ENCODE results near the gene UBP1.

The UBP1 gene

GRCh38 chr3:33392144-33392543 is 48.1 kb downstream of the UBP1 start:
- no peaks in the 10 kb centered on the region for H3K9me3 ChIP-seq
- DNase-seq (ENCODE audit: low spot score in 2 of 2) = no peak
- H3K27me3 ChIP-seq (ENCODE audit: low read depth) = no peaks in the 10 kb centered on the region
- H3K4me3 ChIP-seq = no peak overlapping the region
- H3K36me3 ChIP-seq (replicated peaks) = peaks cover 79% of the 10 kb centered on the region
- in situ Hi-C loops (cut with MboI; ENCODE audit: low sequenced_read_pairs) = no loop called here
- peaks cover 11% of the 10 kb centered on the region for H3K4me1 ChIP-seq

GRCh38 chr3:33391255-33391995 is 48.8 kb downstream of the UBP1 start:
- Histone ChIP-seq H3K9me3 (no peaks in the 10 kb centered on the region), H3K4me3 (no peak overlapping the region), H3K4me1 (peaks cover 11% of the 10 kb centered on the region), H3K36me3 (replicated peaks) (peaks cover 79% of the 10 kb centered on the region), H3K27me3 (ENCODE audit: low read depth) (no peaks in the 10 kb centered on the region)
- in situ Hi-C loops (cut with MboI; ENCODE audit: low sequenced_read_pairs) = no loop called here
- DNase-seq (ENCODE audit: low spot score in 2 of 2) = no peak

DNA sequence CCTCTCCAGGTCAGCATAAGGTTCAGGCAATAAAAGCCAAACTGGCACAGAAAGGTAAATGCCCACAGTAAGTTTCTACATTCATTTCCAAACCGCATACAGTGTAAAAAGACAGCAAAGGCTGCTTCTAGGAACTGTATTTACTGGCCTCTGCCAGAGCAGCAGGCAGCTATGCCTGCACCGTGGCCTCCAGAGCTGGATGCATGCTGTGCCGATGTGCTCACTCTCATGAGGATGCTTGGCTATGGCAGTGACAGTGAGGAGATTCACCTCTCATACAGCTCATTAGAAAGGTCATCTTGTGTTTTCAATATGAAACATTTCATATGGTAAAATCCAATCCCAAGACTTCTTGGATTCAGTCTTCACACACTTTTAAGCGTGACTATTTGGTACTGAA is 50.3 kb downstream of the UBP1 start:
- in situ Hi-C loops (cut with MboI; ENCODE audit: low sequenced_read_pairs) = no loop called here
- Histone ChIP-seq H3K4me1 (peaks cover 11% of the 10 kb centered on the region), H3K4me3 (no peak overlapping the region), H3K9me3 (no peaks in the 10 kb centered on the region), H3K36me3 (replicated peaks) (peaks cover 84% of the 10 kb centered on the region), H3K27me3 (ENCODE audit: low read depth) (no peaks in the 10 kb centered on the region)
- no peak for DNase-seq (ENCODE audit: low spot score in 2 of 2)

GRCh38 chr3:33388374-33389100 is 51.7 kb downstream of the UBP1 start:
- peaks cover 87% of the 10 kb centered on the region for H3K36me3 ChIP-seq (replicated peaks)
- in situ Hi-C loops (cut with MboI; ENCODE audit: low sequenced_read_pairs) = no loop called here
- DNase-seq (ENCODE audit: low spot score in 2 of 2) = no peak
- H3K4me3 ChIP-seq = no peak overlapping the region
- peaks cover 11% of the 10 kb centered on the region for H3K4me1 ChIP-seq
- no peaks in the 10 kb centered on the region for H3K9me3 ChIP-seq
- H3K27me3 ChIP-seq (ENCODE audit: low read depth) = no peaks in the 10 kb centered on the region

- peaks cover 11% of the 10 kb centered on the region for H3K4me1 ChIP-seq
- H3K36me3 ChIP-seq (replicated peaks) = peaks cover 75% of the 10 kb centered on the region
- H3K4me3 ChIP-seq = no peak overlapping the region
- H3K9me3 ChIP-seq = no peaks in the 10 kb centered on the region
- DNase-seq (ENCODE audit: low spot score in 2 of 2) = no peak
- no peaks in the 10 kb centered on the region for H3K27me3 ChIP-seq (ENCODE audit: low read depth)
- in situ Hi-C loops (cut with MboI; ENCODE audit: low sequenced_read_pairs) = no loop called here
These were observed 53.6 kb downstream of the UBP1 start for GRCh38 chr3:33386631-33387030.

- Histone ChIP-seq H3K36me3 (replicated peaks) (peaks cover 65% of the 10 kb centered on the region), H3K9me3 (no peaks in the 10 kb centered on the region), H3K4me1 (peaks cover 11% of the 10 kb centered on the region), H3K27me3 (ENCODE audit: low read depth) (no peaks in the 10 kb centered on the region), H3K4me3 (no peak overlapping the region)
- no peak for DNase-seq (ENCODE audit: low spot score in 2 of 2)
- in situ Hi-C loops (cut with MboI; ENCODE audit: low sequenced_read_pairs) = no loop called here
These were observed 54.8 kb downstream of the UBP1 start for GRCh38 chr3:33385423-33385822.

DNA sequence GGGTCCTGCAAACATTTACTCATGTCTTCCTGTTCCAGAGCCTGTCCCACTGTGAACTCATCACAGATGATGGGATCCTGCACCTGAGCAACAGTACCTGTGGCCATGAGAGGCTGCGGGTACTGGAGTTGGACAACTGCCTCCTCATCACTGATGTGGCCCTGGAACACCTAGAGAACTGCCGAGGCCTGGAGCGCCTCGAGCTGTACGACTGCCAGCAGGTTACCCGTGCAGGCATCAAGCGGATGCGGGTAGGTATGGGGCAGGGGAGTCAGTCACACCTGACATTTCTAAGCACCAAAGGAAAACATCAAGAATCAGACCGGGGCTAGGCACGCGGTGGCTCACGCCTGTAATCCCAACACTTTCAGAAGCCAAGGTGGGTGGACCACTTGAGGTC is 56.3 kb downstream of the UBP1 start:
- no peak for DNase-seq (ENCODE audit: low spot score in 2 of 2)
- no peaks in the 10 kb centered on the region for H3K27me3 ChIP-seq (ENCODE audit: low read depth)
- H3K36me3 ChIP-seq (replicated peaks) = peaks cover 53% of the 10 kb centered on the region
- in situ Hi-C loops (cut with MboI; ENCODE audit: low sequenced_read_pairs) = no loop called here
- no peaks in the 10 kb centered on the region for H3K9me3 ChIP-seq
- peaks cover 9% of the 10 kb centered on the region for H3K4me1 ChIP-seq
- H3K4me3 ChIP-seq = no peak overlapping the region

GRCh38 chr3:33380653-33381052 is 59.6 kb downstream of the UBP1 start:
- Histone ChIP-seq H3K9me3 (no peaks in the 10 kb centered on the region), H3K36me3 (replicated peaks) (peaks cover 32% of the 10 kb centered on the region), H3K4me1 (no peaks in the 10 kb centered on the region; the same call in 1 of the 2 replicates), H3K4me3 (no peak overlapping the region), H3K27me3 (ENCODE audit: low read depth) (no peaks in the 10 kb centered on the region)
- in situ Hi-C loops (cut with MboI; ENCODE audit: low sequenced_read_pairs) = no loop called here
- no peak for DNase-seq (ENCODE audit: low spot score in 2 of 2)

GRCh38 chr3:33377931-33378330 is 62.3 kb downstream of the UBP1 start:
- Histone ChIP-seq H3K9me3 (no peaks in the 10 kb centered on the region), H3K4me1 (no peaks in the 10 kb centered on the region), H3K36me3 (replicated peaks) (peaks cover 27% of the 10 kb centered on the region), H3K4me3 (no peak overlapping the region), H3K27me3 (ENCODE audit: low read depth) (no peaks in the 10 kb centered on the region)
- in situ Hi-C loops (cut with MboI; ENCODE audit: low sequenced_read_pairs) = no loop called here
- DNase-seq (ENCODE audit: low spot score in 2 of 2) = no peak

GRCh38 chr3:33377489-33377888 is 62.7 kb downstream of the UBP1 start:
- DNase-seq (ENCODE audit: low spot score in 2 of 2) = no peak
- H3K9me3 ChIP-seq = no peaks in the 10 kb centered on the region
- in situ Hi-C loops (cut with MboI; ENCODE audit: low sequenced_read_pairs) = no loop called here
- H3K4me1 ChIP-seq = peaks cover 3% of the 10 kb centered on the region; the same call in 1 of the 2 replicates
- no peaks in the 10 kb centered on the region for H3K27me3 ChIP-seq (ENCODE audit: low read depth)
- H3K36me3 ChIP-seq (replicated peaks) = peaks cover 28% of the 10 kb centered on the region
- no peak overlapping the region for H3K4me3 ChIP-seq

GRCh38 chr3:33373082-33373437 is 67.1 kb downstream of the UBP1 start:
- in situ Hi-C loops (cut with MboI; ENCODE audit: low sequenced_read_pairs) = loop anchor here (5.0 to 25.0 kb wide), 2 partner anchors 241 to 411 kb away; partner anchors contain the start of gene CCR4
- H3K4me1 ChIP-seq = peaks cover 3% of the 10 kb centered on the region; the same call in 1 of the 2 replicates
- H3K27me3 ChIP-seq (ENCODE audit: low read depth) = no peaks in the 10 kb centered on the region
- H3K9me3 ChIP-seq = no peaks in the 10 kb centered on the region
- H3K36me3 ChIP-seq (replicated peaks) = peaks cover 18% of the 10 kb centered on the region
- H3K4me3 ChIP-seq = no peak overlapping the region
- no peak for DNase-seq (ENCODE audit: low spot score in 2 of 2)

- Histone ChIP-seq H3K27me3 (ENCODE audit: low read depth) (no peaks in the 10 kb centered on the region), H3K36me3 (replicated peaks) (peaks cover 14% of the 10 kb centered on the region), H3K9me3 (no peaks in the 10 kb centered on the region), H3K4me1 (peaks cover 3% of the 10 kb centered on the region; the same call in 1 of the 2 replicates), H3K4me3 (no peak overlapping the region)
- in situ Hi-C loops (cut with MboI; ENCODE audit: low sequenced_read_pairs) = loop anchor here (5.0 to 25.0 kb wide), 2 partner anchors 240 to 410 kb away; partner anchors contain the start of gene CCR4
- peak; percentile 58 to 67 for DNase-seq (ENCODE audit: low spot score in 2 of 2)
These were observed 67.8 kb downstream of the UBP1 start for GRCh38 chr3:33372218-33373081.

- no peaks in the 10 kb centered on the region; the same call in 1 of the 2 replicates for H3K36me3 ChIP-seq (replicated peaks)
- H3K4me3 ChIP-seq = no peak overlapping the region
- DNase-seq (ENCODE audit: low spot score in 2 of 2) = no peak
- H3K27me3 ChIP-seq (ENCODE audit: low read depth) = no peaks in the 10 kb centered on the region
- H3K4me1 ChIP-seq = peaks cover 14% of the 10 kb centered on the region
- no peaks in the 10 kb centered on the region for H3K9me3 ChIP-seq
- in situ Hi-C loops (cut with MboI; ENCODE audit: low sequenced_read_pairs) = loop anchor here (25.0 kb wide), 1 partner anchor 402 kb away; the partner anchor contains the start of gene CCR4
These were observed 75.6 kb downstream of the UBP1 start for GRCh38 chr3:33364531-33365128.
